HEK293T (cell line): ENCODE measurements around the gene KPTN.

ENCODE experiments used
- ARNT ChIP-seq: fragments of 450-650 bp; IDR thresholded peaks from 2 replicates; pipeline ENCODE4 v1.6.1; 2017; ENCODE audit warnings: mild to moderate bottlenecking
- BHLHE40 ChIP-seq: fragments of 450-650 bp; IDR thresholded peaks from 2 replicates; pipeline ENCODE4 v1.6.1; 2016; ENCODE audit warnings: mild to moderate bottlenecking, moderate library complexity, borderline replicate concordance
- CTBP1 ChIP-seq: fragments of 450-650 bp; IDR thresholded peaks from 2 replicates; pipeline ENCODE4 v1.6.1; 2016; ENCODE audit warnings: borderline replicate concordance
- ELF4 ChIP-seq: fragments of 450-650 bp; IDR thresholded peaks from 2 replicates; pipeline ENCODE4 v1.6.1; 2017; ENCODE audit warnings: antibody characterized with exemption
- FOXA1 ChIP-seq: fragments of 450-650 bp; IDR thresholded peaks from 2 replicates; pipeline ENCODE4 v1.6.1; 2016; ENCODE audit warnings: mild to moderate bottlenecking
- FOXK2 ChIP-seq: fragments of 450-650 bp; IDR thresholded peaks from 2 replicates; pipeline ENCODE4 v1.6.1; 2016; ENCODE audit warnings: mild to moderate bottlenecking
- PKNOX1 ChIP-seq: fragments of 450-650 bp; IDR thresholded peaks from 2 replicates; pipeline ENCODE4 v1.6.1; 2016
- SP1 ChIP-seq: fragments of 450-650 bp; IDR thresholded peaks from 2 replicates; pipeline ENCODE4 v1.6.1; 2017
- SUZ12 ChIP-seq: fragments of 450-650 bp; IDR thresholded peaks from 2 replicates; pipeline ENCODE4 v1.6.1; 2016; ENCODE audit warnings: mild to moderate bottlenecking
- TARDBP ChIP-seq: fragments of 450-650 bp; IDR thresholded peaks from 2 replicates; pipeline ENCODE4 v1.6.1; 2016
- ZNF384 ChIP-seq: fragments of 450-650 bp; IDR thresholded peaks from 2 replicates; pipeline ENCODE4 v1.6.1; 2016

- no peak for TF ChIP-seq PKNOX1
- no peak for TF ChIP-seq SP1
- TF ChIP-seq CTBP1 = no peak
- TF ChIP-seq FOXA1 = no peak
- no peak for TF ChIP-seq FOXK2
- TF ChIP-seq SUZ12 = no peak
- no peak for TF ChIP-seq ZNF384
- TF ChIP-seq ARNT = no peak
- TF ChIP-seq BHLHE40 = no peak
- TF ChIP-seq ELF4 = no peak
- no peak for TF ChIP-seq TARDBP
These were observed 26.0 kb upstream of the KPTN start for GRCh38 chr19:47509973-47510372.
